Keratinocyte (primary cell): ENCODE measurements around the gene VAC14. TPM values are rescaled to one million over a fixed set of nuclear protein-coding genes. Genes with fewer than 3 reads are reported as not detected.

Source experiments
- DNase-seq: peaks from one replicate; pipeline ENCODE4 v3.0.0-alpha.2; 2011; ENCODE audit warnings: low read depth, missing footprints, low spot score
- FAIRE-seq: peaks from 2 replicates; lab custom pipeline; 2011; peaks lifted over from hg19 to GRCh38; lab: Jason Lieb, UNC
- H2AFZ ChIP-seq: 2 replicates; pipeline ENCODE4 v1.6.0; 2012; ENCODE audit warnings: low read length, control low read depth, inconsistent platforms; ENCODE audit not compliant: control insufficient read depth
- H3K27ac ChIP-seq: 2 replicates; pipeline ENCODE4 v1.5.1; 2011; ENCODE audit warnings: low read length; ENCODE audit not compliant: control insufficient read depth, insufficient read depth
- H3K27me3 ChIP-seq: 3 replicates; pipeline ENCODE4 v1.6.0; 2011; ENCODE audit warnings: low read length; ENCODE audit not compliant: control insufficient read depth, insufficient read depth; ENCODE audit errors: extremely low read depth
- H3K36me3 ChIP-seq, 2 experiments: 2 replicates in 1 of 2; 3 replicates in 1 of 2; pipeline ENCODE4 v1.5.1; 2011; ENCODE audit warnings: low read length in 2 of 2, mild to moderate bottlenecking in 1 of 2; ENCODE audit not compliant: control insufficient read depth in 2 of 2, insufficient read depth in 2 of 2; ENCODE audit errors: extremely low read depth in 1 of 2
- H3K4me1 ChIP-seq: 3 replicates; pipeline ENCODE4 v1.5.1; 2011; ENCODE audit warnings: low read length; ENCODE audit not compliant: control insufficient read depth, insufficient read depth; ENCODE audit errors: extremely low read depth
- H3K4me2 ChIP-seq: 3 replicates; pipeline ENCODE4 v1.6.0; 2011; ENCODE audit warnings: low read depth, low read length; ENCODE audit not compliant: control insufficient read depth, insufficient read depth; ENCODE audit errors: extremely low read depth
- H3K4me3 ChIP-seq, 3 experiments: fragments of 200-600 bp in 1 of 3; sonication (generic) in 1 of 3; 2 replicates in 2 of 3; 3 replicates in 1 of 3; pipeline ENCODE4 v1.5.1; 2011 to 2016; ENCODE audit warnings: low read length in 3 of 3, mild to moderate bottlenecking in 3 of 3, control low read depth in 2 of 3, inconsistent platforms in 1 of 3, low read depth in 1 of 3, mixed read lengths in 1 of 3, mixed run types in 1 of 3, moderate library complexity in 1 of 3; ENCODE audit not compliant: control insufficient read depth in 2 of 3, insufficient read depth in 2 of 3; ENCODE audit errors: extremely low read depth in 1 of 3
- H3K79me2 ChIP-seq: 2 replicates; pipeline ENCODE4 v1.6.0; 2012; ENCODE audit warnings: low read length; ENCODE audit not compliant: control insufficient read depth, insufficient read depth
- H3K9ac ChIP-seq: 3 replicates; pipeline ENCODE4 v1.6.0; 2011; ENCODE audit warnings: low read length; ENCODE audit not compliant: control insufficient read depth, insufficient read depth; ENCODE audit errors: extremely low read depth
- H3K9me1 ChIP-seq: 3 replicates; pipeline ENCODE4 v1.6.0; 2011; ENCODE audit warnings: low read length; ENCODE audit not compliant: control insufficient read depth, insufficient read depth; ENCODE audit errors: extremely low read depth
- H3K9me3 ChIP-seq: 2 replicates; pipeline ENCODE4 v1.5.1; 2012; ENCODE audit warnings: low read depth, low read length; ENCODE audit not compliant: control insufficient read depth
- H4K20me1 ChIP-seq: 3 replicates; pipeline ENCODE4 v1.6.0; 2011; ENCODE audit warnings: low read length; ENCODE audit not compliant: control insufficient read depth, insufficient read depth; ENCODE audit errors: extremely low read depth
- CTCF ChIP-seq, 3 experiments: IDR thresholded peaks in 1 of 3; conservative IDR thresholded peaks in 1 of 3; optimal IDR thresholded peaks in 1 of 3; 2 replicates in 2 of 3; 3 replicates in 1 of 3; pipeline versions ENCODE3 to v1.5.1; 2011; ENCODE audit warnings: low read length in 3 of 3, mild to moderate bottlenecking in 3 of 3, moderate library complexity in 2 of 3, control low read depth in 1 of 3, inconsistent platforms in 1 of 3; ENCODE audit not compliant: insufficient read depth in 2 of 3; ENCODE audit errors: extremely low read depth in 1 of 3
- EZH2 ChIP-seq: IDR thresholded peaks from one replicate; pipeline ENCODE4 v1.6.1; 2012; ENCODE audit warnings: inconsistent platforms, mild to moderate bottlenecking, low read length, moderate library complexity
- dilution Hi-C: fragments of 300-500 bp; cut with MboI; formaldehyde crosslinking; loops from one replicate; pipeline ENCODE4 v1.7.0; 2020; ENCODE audit warnings: low sequenced_read_pairs; ENCODE audit not compliant: extremely low pct_ligation_motif_present
- polyA plus RNA-seq, 5 experiments: library from polyadenylated mRNA; depleted of rRNA in 3 of 5; stranded (reverse) in 3 of 5; stranded (forward) in 1 of 5; unstranded in 1 of 5; fragments of >200 nt; gene quantifications; 1 replicate in 1 of 5; 2 replicates in 3 of 5; 3 replicates in 1 of 5; pipeline versions ENCODE4 v1.2.1 to v1.2.3, GENCODE V29; 2011 to 2012; ENCODE audit warnings: missing spikeins in 2 of 5, low read depth in 1 of 5, low replicate concordance in 1 of 5

Gene VAC14
- polyA plus RNA-seq, 1 donor (not counting 4 experiments of a cell fraction or from before 2014, with no cell fraction given): 15.9 TPM

GRCh38 chr16:70656065-70656711 is 144.8 kb downstream of the VAC14 start:
- no peak for DNase-seq
- dilution Hi-C loops: no loop called here
- H2AFZ ChIP-seq: no peak overlapping the region

GRCh38 chr16:70653809-70654771 is 146.9 kb downstream of the VAC14 start:
- H3K4me1 ChIP-seq: peaks cover 5% of the 10 kb centered on the region
- H3K79me2 ChIP-seq: no peaks in the 10 kb centered on the region
- peak; percentile 91 for FAIRE-seq
- peak overlapping the region; percentile 61 for H3K9ac ChIP-seq
- peaks cover 3% of the 10 kb centered on the region for H4K20me1 ChIP-seq
- no peaks in the 10 kb centered on the region for H3K9me3 ChIP-seq
- dilution Hi-C loops: no loop called here
- H3K9me1 ChIP-seq: no peaks in the 10 kb centered on the region
- peak overlapping the region; percentile 99 for H2AFZ ChIP-seq
- peak; percentile 36 for DNase-seq
- H3K4me3 ChIP-seq: peak overlapping the region in 2 of 3 experiments; percentile 43 to 65
- peak; percentile 67 to 89 (median 82) for TF ChIP-seq CTCF (optimal IDR thresholded peaks at IDR 0.05 in 1 of 3, IDR thresholded peaks at IDR 0.05 in 1 of 3, conservative IDR thresholded peaks at IDR 0.05 in 1 of 3; ENCODE audit: extremely low read depth in 1 of 3, insufficient read depth in 2 of 3, low read length in 3 of 3)
- TF ChIP-seq EZH2: no peak
- H3K4me2 ChIP-seq: peak overlapping the region; percentile 89
- no peak overlapping the region for H3K27ac ChIP-seq
- no peaks in the 10 kb centered on the region for H3K27me3 ChIP-seq
- H3K36me3 ChIP-seq: no peaks in the 10 kb centered on the region

More at GRCh38 chr16:70656065-70656711, 144.8 kb downstream of the VAC14 start:
- FAIRE-seq: no peak
- no peaks in the 10 kb centered on the region for H3K9me3 ChIP-seq
- no peaks in the 10 kb centered on the region for H3K9me1 ChIP-seq
- no peak overlapping the region for H3K9ac ChIP-seq
- TF ChIP-seq CTCF (optimal IDR thresholded peaks at IDR 0.05 in 1 of 3, IDR thresholded peaks at IDR 0.05 in 1 of 3, conservative IDR thresholded peaks at IDR 0.05 in 1 of 3; ENCODE audit: extremely low read depth in 1 of 3, insufficient read depth in 2 of 3, low read length in 3 of 3): no peak
- TF ChIP-seq EZH2: no peak
- no peaks in the 10 kb centered on the region for H3K79me2 ChIP-seq
- peaks cover 3% of the 10 kb centered on the region for H4K20me1 ChIP-seq
- H3K27ac ChIP-seq: no peak overlapping the region
- H3K4me2 ChIP-seq: no peak overlapping the region
- H3K4me3 ChIP-seq: no peak overlapping the region
- no peaks in the 10 kb centered on the region for H3K27me3 ChIP-seq
- H3K4me1 ChIP-seq: peaks cover 5% of the 10 kb centered on the region
- H3K36me3 ChIP-seq: no peaks in the 10 kb centered on the region
